HepG2 (cell line): Measurements from ENCODE around the gene MMD2.

ENCODE experiments used
- ARNT ChIP-seq: fragments of 450-650 bp; IDR thresholded peaks from 2 replicates; pipeline ENCODE4 v1.6.1; 2017
- CBFB ChIP-seq: sonication (generic); formaldehyde crosslinking; IDR thresholded peaks from 2 replicates; pipeline ENCODE4 v1.4.0; 2020; ENCODE audit warnings: missing genetic modification reagents

DNA sequence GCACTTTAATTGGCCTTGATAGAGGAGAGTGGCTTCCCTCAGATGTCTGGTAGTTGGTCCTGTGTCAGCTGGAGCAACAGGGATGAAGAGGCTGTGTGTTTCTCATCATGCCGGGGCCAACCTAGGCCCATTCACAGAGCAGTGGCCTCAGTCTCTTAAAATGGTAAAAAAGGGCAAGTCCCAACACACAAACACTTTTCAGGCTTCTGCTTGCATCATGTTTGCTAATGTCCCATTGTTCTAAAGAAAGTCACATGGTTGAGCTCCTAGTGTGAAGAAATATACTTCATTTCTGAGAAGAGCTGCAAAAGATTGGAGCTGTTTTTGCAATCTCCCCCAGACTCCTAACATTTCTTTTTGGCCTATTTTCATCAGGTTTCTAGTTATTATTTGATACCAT lies 46.1 kb upstream of the MMD2 start:
- no peak for TF ChIP-seq ARNT
- TF ChIP-seq CBFB (CRISPR knock-in tag) = no peak
